OCI-LY3 (cell line): ENCODE results near the gene MDGA2.

ENCODE experiments used
- EZH2phosphoT487 ChIP-seq: fragments of 200-600 bp; shearing (Covaris generic); IDR thresholded peaks from 2 replicates; pipeline ENCODE4 v1.6.1; 2018; ENCODE audit warnings: antibody characterized with exemption, mixed run types, low read depth
- TF ChIP-seq, protein P1 (sequence below): fragments of 200-600, 300-600 bp; sonication (generic); IDR thresholded peaks from 2 replicates; pipeline ENCODE4 v1.5.1; 2014; ENCODE audit warnings: antibody characterized with exemption, low read length, low read depth

DNA sequence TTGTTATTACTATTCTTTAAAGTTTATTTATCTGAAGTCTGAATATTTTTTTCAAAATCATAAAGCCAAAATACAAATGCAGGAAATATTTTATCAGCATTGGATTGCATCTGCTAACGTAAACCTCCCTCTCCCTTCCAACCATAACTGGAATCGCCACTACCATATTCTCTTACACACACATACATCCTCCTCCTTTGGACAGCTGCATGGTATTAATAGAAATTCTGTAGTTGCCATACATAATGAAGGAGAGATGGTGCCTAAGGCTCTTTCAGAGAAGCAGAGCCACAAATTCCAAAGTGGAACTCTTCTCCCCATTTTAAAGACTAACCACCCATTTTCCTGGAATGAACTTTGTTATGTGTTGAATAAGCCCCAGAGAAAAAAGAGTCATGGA, 352.7 kb downstream of the MDGA2 start:
- TF ChIP-seq, protein P1, sequence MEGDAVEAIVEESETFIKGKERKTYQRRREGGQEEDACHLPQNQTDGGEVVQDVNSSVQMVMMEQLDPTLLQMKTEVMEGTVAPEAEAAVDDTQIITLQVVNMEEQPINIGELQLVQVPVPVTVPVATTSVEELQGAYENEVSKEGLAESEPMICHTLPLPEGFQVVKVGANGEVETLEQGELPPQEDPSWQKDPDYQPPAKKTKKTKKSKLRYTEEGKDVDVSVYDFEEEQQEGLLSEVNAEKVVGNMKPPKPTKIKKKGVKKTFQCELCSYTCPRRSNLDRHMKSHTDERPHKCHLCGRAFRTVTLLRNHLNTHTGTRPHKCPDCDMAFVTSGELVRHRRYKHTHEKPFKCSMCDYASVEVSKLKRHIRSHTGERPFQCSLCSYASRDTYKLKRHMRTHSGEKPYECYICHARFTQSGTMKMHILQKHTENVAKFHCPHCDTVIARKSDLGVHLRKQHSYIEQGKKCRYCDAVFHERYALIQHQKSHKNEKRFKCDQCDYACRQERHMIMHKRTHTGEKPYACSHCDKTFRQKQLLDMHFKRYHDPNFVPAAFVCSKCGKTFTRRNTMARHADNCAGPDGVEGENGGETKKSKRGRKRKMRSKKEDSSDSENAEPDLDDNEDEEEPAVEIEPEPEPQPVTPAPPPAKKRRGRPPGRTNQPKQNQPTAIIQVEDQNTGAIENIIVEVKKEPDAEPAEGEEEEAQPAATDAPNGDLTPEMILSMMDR = no peak
- TF ChIP-seq EZH2phosphoT487 = no peak
